Smooth muscle cell (in vitro differentiated cells): ENCODE measurements around the gene TAC4. TPM values are rescaled to one million over a fixed set of nuclear protein-coding genes. Genes with fewer than 3 reads are reported as not detected.
A peak's percentile ranks its signal among the peaks of the same experiment; 100 is the strongest.

Source experiments
- DNase-seq: peaks from one replicate; lab custom pipeline; 2025; ENCODE audit not compliant: unreplicated experiment; lab: John Stamatoyannopoulos, UW
- H2AFZ ChIP-seq: fragments of 200-600 bp; sonication (generic); 2 replicates; pipeline ENCODE4 v1.6.0; 2016; ENCODE audit warnings: antibody characterized with exemption, low read depth, mild to moderate bottlenecking
- H3F3A ChIP-seq: fragments of 200-600 bp; sonication (generic); 2 replicates; pipeline ENCODE4 v1.6.0; 2017; ENCODE audit warnings: antibody characterized with exemption, low read depth
- H3K27ac ChIP-seq: fragments of 200-600 bp; sonication (generic); 2 replicates; pipeline ENCODE4 v1.5.1; 2016; ENCODE audit warnings: low read depth, mild to moderate bottlenecking
- H3K27me3 ChIP-seq: fragments of 200-600 bp; sonication (generic); 2 replicates; pipeline ENCODE4 v1.6.1; 2016; ENCODE audit warnings: low read depth, mild to moderate bottlenecking
- H3K36me3 ChIP-seq: fragments of 200-600 bp; sonication (generic); 2 replicates; pipeline ENCODE4 v1.5.1; 2016; ENCODE audit warnings: low read depth
- H3K4me1 ChIP-seq: fragments of 200-600 bp; sonication (generic); 2 replicates; pipeline ENCODE4 v1.5.1; 2016; ENCODE audit warnings: low read depth
- H3K4me2 ChIP-seq: fragments of 200-600 bp; sonication (generic); 2 replicates; pipeline ENCODE4 v1.6.0; 2016; ENCODE audit warnings: mild to moderate bottlenecking
- H3K4me3 ChIP-seq: fragments of 200-600 bp; sonication (generic); 2 replicates; pipeline ENCODE4 v1.5.1; 2016; ENCODE audit warnings: mild to moderate bottlenecking
- H3K79me2 ChIP-seq: fragments of 200-600 bp; sonication (generic); 2 replicates; pipeline ENCODE4 v1.6.0; 2016; ENCODE audit warnings: low read depth, mild to moderate bottlenecking
- H3K9ac ChIP-seq: fragments of 200-600 bp; sonication (generic); 2 replicates; pipeline ENCODE4 v1.6.0; 2016; ENCODE audit warnings: low read depth
- H3K9me3 ChIP-seq: fragments of 200-600 bp; sonication (generic); replicated peaks from 2 replicates; pipeline ENCODE4 v1.5.1; 2016; ENCODE audit warnings: low read depth
- H4K20me1 ChIP-seq: fragments of 200-600 bp; sonication (generic); 2 replicates; pipeline ENCODE4 v1.6.0; 2016; ENCODE audit warnings: low read depth
- WGBS: methylation state at CpG from one replicate; pipeline ENCODE4 v1.1.7; 2016; ENCODE audit warnings: low lambda C conversion rate; 5-methylcytosine and 5-hydroxymethylcytosine counted together
- polyA plus RNA-seq: library from polyadenylated mRNA; unstranded; fragments of >200 nt; fragmentation: Nextera tagmentation; extraction: Ambion mirVana; gene quantifications from 2 replicates; pipeline ENCODE4 v1.2.1, GENCODE V29; 2016
- total RNA-seq: library from RNA; depleted of rRNA; stranded (reverse); fragments of >200 nt; gene quantifications from 2 replicates; pipeline ENCODE4 v1.2.3, GENCODE V29; 2014
- TF ChIP-seq, protein P1 (sequence below): fragments of 200-600 bp; sonication (generic); IDR thresholded peaks from 2 replicates; pipeline ENCODE4 v1.5.1; 2017; ENCODE audit warnings: borderline replicate concordance, mild to moderate bottlenecking, antibody characterized with exemption; ENCODE audit not compliant: insufficient read depth, poor library complexity, severe bottlenecking

The TAC4 gene
- total and polyA plus RNA-seq, 2 experiments from 2014 or later = not detected

DNA sequence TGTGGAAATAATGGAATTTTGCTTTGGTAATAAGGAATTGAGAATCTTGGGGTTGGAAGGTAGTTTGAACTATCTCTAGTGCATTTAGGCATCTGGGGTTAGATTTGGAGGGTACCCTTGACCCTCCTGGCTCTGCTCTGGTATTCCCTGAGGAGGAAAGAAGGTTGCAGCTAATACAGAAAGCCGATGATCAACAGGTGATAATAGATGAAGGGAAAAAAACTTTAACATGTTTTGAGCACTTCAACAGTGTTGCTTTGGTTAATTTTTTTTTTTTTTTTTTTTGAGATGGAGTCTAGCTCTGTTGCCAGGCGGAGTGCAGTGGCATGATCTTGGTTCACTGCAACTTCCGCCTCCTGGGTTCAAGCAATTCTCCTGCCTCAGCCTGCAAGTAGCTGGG lies 54.6 kb downstream of the TAC4 start:
- peaks cover 77% of the 10 kb centered on the region for H3K79me2 ChIP-seq
- peaks cover 86% of the 10 kb centered on the region for H4K20me1 ChIP-seq
- TF ChIP-seq, protein P1, sequence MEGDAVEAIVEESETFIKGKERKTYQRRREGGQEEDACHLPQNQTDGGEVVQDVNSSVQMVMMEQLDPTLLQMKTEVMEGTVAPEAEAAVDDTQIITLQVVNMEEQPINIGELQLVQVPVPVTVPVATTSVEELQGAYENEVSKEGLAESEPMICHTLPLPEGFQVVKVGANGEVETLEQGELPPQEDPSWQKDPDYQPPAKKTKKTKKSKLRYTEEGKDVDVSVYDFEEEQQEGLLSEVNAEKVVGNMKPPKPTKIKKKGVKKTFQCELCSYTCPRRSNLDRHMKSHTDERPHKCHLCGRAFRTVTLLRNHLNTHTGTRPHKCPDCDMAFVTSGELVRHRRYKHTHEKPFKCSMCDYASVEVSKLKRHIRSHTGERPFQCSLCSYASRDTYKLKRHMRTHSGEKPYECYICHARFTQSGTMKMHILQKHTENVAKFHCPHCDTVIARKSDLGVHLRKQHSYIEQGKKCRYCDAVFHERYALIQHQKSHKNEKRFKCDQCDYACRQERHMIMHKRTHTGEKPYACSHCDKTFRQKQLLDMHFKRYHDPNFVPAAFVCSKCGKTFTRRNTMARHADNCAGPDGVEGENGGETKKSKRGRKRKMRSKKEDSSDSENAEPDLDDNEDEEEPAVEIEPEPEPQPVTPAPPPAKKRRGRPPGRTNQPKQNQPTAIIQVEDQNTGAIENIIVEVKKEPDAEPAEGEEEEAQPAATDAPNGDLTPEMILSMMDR = no peak
- H3K4me3 ChIP-seq = no peak overlapping the region
- no peaks in the 10 kb centered on the region for H3K27me3 ChIP-seq
- peaks cover 11% of the 10 kb centered on the region for H3K36me3 ChIP-seq
- 100% methylated on average over 3 of the region's 3 CpGs for WGBS
- H3K4me2 ChIP-seq = no peak overlapping the region
- DNase-seq = no peak
- H3F3A ChIP-seq = no peaks in the 10 kb centered on the region
- H2AFZ ChIP-seq = no peak overlapping the region
- H3K27ac ChIP-seq = no peak overlapping the region
- no peak overlapping the region for H3K9ac ChIP-seq
- peaks cover 12% of the 10 kb centered on the region for H3K4me1 ChIP-seq
- H3K9me3 ChIP-seq = no peaks in the 10 kb centered on the region

DNA sequence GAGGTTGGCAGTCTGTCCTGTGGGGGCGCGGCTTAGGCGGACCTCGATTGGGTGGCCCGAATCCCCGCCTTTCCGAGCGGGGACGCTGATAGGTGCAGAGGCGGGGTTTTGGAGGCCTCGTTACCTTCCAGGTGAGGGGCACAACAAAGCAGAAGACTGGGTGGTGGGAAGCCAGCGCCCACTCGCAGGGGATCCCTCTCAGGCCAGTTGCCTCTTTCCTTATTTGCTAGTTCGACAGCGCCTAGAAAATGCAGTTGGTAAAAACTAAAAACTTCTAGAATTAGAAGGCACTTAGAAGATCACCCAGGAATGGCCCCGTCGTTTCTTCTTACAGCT lies 58.7 kb downstream of the TAC4 start:
- DNase-seq = no peak
- no peaks in the 10 kb centered on the region for H3F3A ChIP-seq
- H3K79me2 ChIP-seq = peaks cover 50% of the 10 kb centered on the region
- H4K20me1 ChIP-seq = peaks cover 51% of the 10 kb centered on the region
- peak overlapping the region; percentile 93 for H3K4me3 ChIP-seq
- peaks cover 18% of the 10 kb centered on the region for H3K4me1 ChIP-seq
- H2AFZ ChIP-seq = no peak overlapping the region
- H3K27ac ChIP-seq = peak overlapping the region; percentile 48
- peak overlapping the region; percentile 91 for H3K4me2 ChIP-seq
- peak overlapping the region; percentile 20 for H3K9ac ChIP-seq
- H3K36me3 ChIP-seq = peaks cover 4% of the 10 kb centered on the region
- H3K9me3 ChIP-seq = no peaks in the 10 kb centered on the region
- H3K27me3 ChIP-seq = no peaks in the 10 kb centered on the region
- WGBS = 14% methylated on average over 17 of the region's 17 CpGs
- TF ChIP-seq, protein P1 = no peak

DNA sequence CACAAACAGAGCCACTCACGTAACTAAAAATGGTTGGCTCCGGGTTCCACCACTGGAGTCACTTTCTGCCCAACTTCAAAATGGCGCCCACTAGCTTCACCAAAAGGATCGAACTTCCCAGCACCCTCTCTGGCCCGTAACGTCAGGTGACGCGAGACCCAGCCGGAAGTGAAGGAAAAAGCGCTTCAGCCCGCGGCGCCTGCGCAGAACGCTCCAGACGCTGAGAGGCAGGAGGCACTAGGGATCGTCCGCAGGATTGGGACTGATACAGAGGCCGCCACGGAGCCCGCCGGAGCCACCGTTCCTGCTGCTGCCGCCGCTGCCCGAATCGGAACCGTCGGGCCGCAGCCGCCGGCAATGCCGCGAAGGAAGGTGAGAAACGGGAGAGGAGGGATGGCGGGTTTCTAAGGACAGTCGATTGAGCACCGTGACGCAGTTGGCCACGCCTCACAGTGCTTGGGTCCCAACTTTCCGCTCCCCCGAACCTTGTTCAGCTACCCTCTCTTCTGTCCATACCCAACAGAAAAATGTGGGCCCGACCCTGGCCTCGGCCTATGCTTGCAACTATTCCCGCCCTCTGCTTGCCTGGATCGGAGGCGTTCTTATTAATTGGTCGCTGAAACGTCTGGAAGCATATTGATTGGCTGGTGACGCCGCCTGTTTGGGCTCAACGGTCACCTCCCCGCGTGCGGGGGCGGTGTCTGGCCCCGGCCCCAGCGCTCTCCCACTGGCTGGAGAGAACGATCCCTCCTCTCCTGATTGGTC lies 59.2 kb downstream of the TAC4 start, which contains the start of gene KAT7:
TSS of gene KAT7 (plus strand) at position 204 of the 765 bp plus-strand sequence. CDS start at position 358, 154 bp downstream.
- peaks cover 45% of the 10 kb centered on the region for H3K79me2 ChIP-seq
- H4K20me1 ChIP-seq = peaks cover 46% of the 10 kb centered on the region
- peak; percentile 88 for DNase-seq
- no peaks in the 10 kb centered on the region for H3K9me3 ChIP-seq
- peak within 1 kb of the TSS; percentile 93 for H3K4me3 ChIP-seq
- peak within 1 kb of the TSS; percentile 100 for H3K9ac ChIP-seq
- H3K27ac ChIP-seq = peak within 1 kb of the TSS; percentile 99
- H3K36me3 ChIP-seq = peaks cover under 1% of the 10 kb centered on the region
- no peaks in the 10 kb centered on the region for H3F3A ChIP-seq
- under 1% methylated on average over 59 of the region's 59 CpGs for WGBS
- peaks cover 18% of the 10 kb centered on the region for H3K4me1 ChIP-seq
- TF ChIP-seq, protein P1 = no peak
- H3K27me3 ChIP-seq = no peaks in the 10 kb centered on the region
- peak within 1 kb of the TSS; percentile 86 for H2AFZ ChIP-seq
- H3K4me2 ChIP-seq = peak within 1 kb of the TSS; percentile 91

Other genes starting within 250 kb of the TAC4 start
- gene SPOP, start 170.0 kb downstream of the TAC4 start, total RNA-seq = 36.5 and 55.0 TPM in 2 replicates
- 54.9 and 69.8 TPM in 2 replicates for gene SPOP, start 170.0 kb downstream of the TAC4 start, polyA plus RNA-seq
- gene SLC35B1, start 140.1 kb downstream of the TAC4 start, total RNA-seq = 116 and 126 TPM in 2 replicates
- 98.9 and 111 TPM in 2 replicates for gene SLC35B1, start 140.1 kb downstream of the TAC4 start, polyA plus RNA-seq
- 4.9 and 7.1 TPM in 2 replicates for gene FAM117A, start 83.9 kb downstream of the TAC4 start, total RNA-seq
- gene FAM117A, start 83.9 kb downstream of the TAC4 start, polyA plus RNA-seq = 6.3 and 8.3 TPM in 2 replicates
- 22.7 and 32.0 TPM in 2 replicates for gene KAT7, start 59.4 kb downstream of the TAC4 start, total RNA-seq
- gene KAT7, start 59.4 kb downstream of the TAC4 start, polyA plus RNA-seq = 17.2 and 21.7 TPM in 2 replicates
- not detected in 2 replicates for gene DLX4, start 121.1 kb upstream of the TAC4 start, total RNA-seq
- 0.19 and 0.51 TPM in 2 replicates for gene DLX4, start 121.1 kb upstream of the TAC4 start, polyA plus RNA-seq
- gene DLX3, start 147.2 kb upstream of the TAC4 start, total RNA-seq = 9.7 TPM in 1 of 2 replicates, not detected in the other
- gene DLX3, start 147.2 kb upstream of the TAC4 start, polyA plus RNA-seq = 1.4 and 3.8 TPM in 2 replicates
- gene ITGA3, start 208.0 kb upstream of the TAC4 start, total RNA-seq = 44.7 and 77.9 TPM in 2 replicates
- gene ITGA3, start 208.0 kb upstream of the TAC4 start, polyA plus RNA-seq = 30.0 and 70.4 TPM in 2 replicates
- gene PDK2, start 247.3 kb upstream of the TAC4 start, total RNA-seq = 21.7 and 28.2 TPM in 2 replicates
- 34.3 and 36.5 TPM in 2 replicates for gene PDK2, start 247.3 kb upstream of the TAC4 start, polyA plus RNA-seq